ENCODE data around the gene KCNQ1OT1.

The KCNQ1OT1 gene

GRCh38 chr11:2599561-2600189 is 100.1 kb downstream of the KCNQ1OT1 start:
- TF ChIP-seq CTCF (IDR thresholded peaks at IDR 0.05; ENCODE audit: insufficient read depth, missing control alignments): no peak
- FAIRE-seq (no peak), DNase-seq (ENCODE audit: insufficient read length, low spot score) (no peak)

GRCh38 chr11:2595204-2595603 is 104.6 kb downstream of the KCNQ1OT1 start:
- no peak for FAIRE-seq
- DNase-seq (ENCODE audit: insufficient read length, low spot score): no peak
- TF ChIP-seq CTCF (IDR thresholded peaks at IDR 0.05; ENCODE audit: insufficient read depth, missing control alignments): no peak

GRCh38 chr11:2594267-2594666 is 105.5 kb downstream of the KCNQ1OT1 start:
- FAIRE-seq: no peak
- no peak for DNase-seq (ENCODE audit: insufficient read length, low spot score)
- TF ChIP-seq CTCF (IDR thresholded peaks at IDR 0.05; ENCODE audit: insufficient read depth, missing control alignments): no peak

GRCh38 chr11:2593393-2593950 is 106.3 kb downstream of the KCNQ1OT1 start:
- no peak for FAIRE-seq
- TF ChIP-seq CTCF (IDR thresholded peaks at IDR 0.05; ENCODE audit: insufficient read depth, missing control alignments): no peak
- DNase-seq (ENCODE audit: insufficient read length, low spot score): no peak

- FAIRE-seq: no peak
- no peak for TF ChIP-seq CTCF (IDR thresholded peaks at IDR 0.05; ENCODE audit: insufficient read depth, missing control alignments)
- DNase-seq (ENCODE audit: insufficient read length, low spot score): no peak
These were observed 107.0 kb downstream of the KCNQ1OT1 start for GRCh38 chr11:2592559-2593392.

- DNase-seq (ENCODE audit: insufficient read length, low spot score) (no peak), FAIRE-seq (no peak)
- TF ChIP-seq CTCF (IDR thresholded peaks at IDR 0.05; ENCODE audit: insufficient read depth, missing control alignments): no peak
These were observed 108.0 kb downstream of the KCNQ1OT1 start for GRCh38 chr11:2591805-2592204.
